MCF 10A (cell line): ENCODE data around the gene PCCA. TPM values are rescaled to one million over a fixed set of nuclear protein-coding genes. Genes with fewer than 3 reads are reported as not detected.

Source experiments
- BruUV-seq: library from RNA; stranded (reverse); fragments of 400-500 nt; replicated peaks from 2 replicates; lab custom pipeline; 2021; lab: Mats Ljungman, UMichigan
- CTCF ChIA-PET: fragments of 300-600 bp; sonication (Branson Sonifier 250); formaldehyde crosslinking; extraction: SDS; loops from one replicate; lab custom pipeline; 2021; ENCODE audit warnings: antibody characterized with exemption, inconsistent platforms; lab: Yijun Ruan, JAX
- POLR2A ChIA-PET: fragments of 300-600, 350-650 bp; sonication (Branson Sonifier 250); formaldehyde crosslinking; extraction: SDS; loops from one replicate; lab custom pipeline; 2020; ENCODE audit warnings: antibody characterized with exemption, inconsistent platforms; lab: Yijun Ruan, JAX
- DNase-seq: peaks from one replicate; pipeline ENCODE4 v3.0.0-alpha.2; 2018; ENCODE audit not compliant: unreplicated experiment
- H3K27ac Mint-ChIP-seq: one replicate; pipeline ENCODE4 v1.8.0; 2022; ENCODE audit warnings: mild to moderate bottlenecking, low read depth, mixed read lengths; ENCODE audit not compliant: unreplicated experiment
- H3K27me3 Mint-ChIP-seq: one replicate; pipeline ENCODE4 v1.8.0; 2022; ENCODE audit warnings: mixed read lengths; ENCODE audit not compliant: insufficient read depth, unreplicated experiment
- H3K36me3 Mint-ChIP-seq: one replicate; pipeline ENCODE4 v1.8.0; 2022; ENCODE audit warnings: mild to moderate bottlenecking, moderate library complexity, mixed read lengths; ENCODE audit not compliant: insufficient read depth, unreplicated experiment
- H3K4me1 Mint-ChIP-seq: one replicate; pipeline ENCODE4 v1.8.0; 2022; ENCODE audit warnings: mixed read lengths; ENCODE audit not compliant: insufficient read depth, unreplicated experiment
- H3K4me3 Mint-ChIP-seq: one replicate; pipeline ENCODE4 v1.8.0; 2022; ENCODE audit warnings: mild to moderate bottlenecking, moderate library complexity, mixed read lengths; ENCODE audit not compliant: unreplicated experiment
- H3K9me3 Mint-ChIP-seq: one replicate; pipeline ENCODE4 v1.8.0; 2022; ENCODE audit warnings: mixed read lengths; ENCODE audit not compliant: unreplicated experiment
- CTCF ChIP-seq: fragments of 200-600 bp; IDR thresholded peaks from one replicate; pipeline ENCODE4 v1.8.0; 2022; ENCODE audit warnings: antibody characterized with exemption, mild to moderate bottlenecking; ENCODE audit not compliant: unreplicated experiment
- intact Hi-C: fragments of 100-400 bp; cut with micrococcal nuclease; formaldehyde crosslinking; loops from 2 replicates; pipeline ENCODE4 v1.14.1; 2022
- total RNA-seq: library from RNA; stranded (reverse); gene quantifications from 2 replicates; pipeline ENCODE4 v1.2.3, GENCODE V29; 2022

The PCCA gene
- total RNA-seq, 1 experiment from 2014 or later = 23.4 TPM

- intact Hi-C loops = no loop called here
- no peak for DNase-seq
- Mint-ChIP-seq H3K27ac (no peak overlapping the region), H3K4me1 (no peaks in the 10 kb centered on the region), H3K4me3 (no peak overlapping the region), H3K9me3 (peaks cover 7% of the 10 kb centered on the region), H3K36me3 (peaks cover 6% of the 10 kb centered on the region), H3K27me3 (no peaks in the 10 kb centered on the region)
- CTCF ChIA-PET = interaction anchor here (0.6 kb wide), 1 partner anchor 9 kb away, joined by 4 read pairs; no protein-coding TSS in a partner anchor
- BruUV-seq = no TSS peak
- TF ChIP-seq CTCF = no peak
- POLR2A ChIA-PET = interaction anchor here (0.6 to 0.8 kb wide), 2 partner anchors 20 to 21 kb away, joined by 3 read pairs; no protein-coding TSS in a partner anchor
Observed at GRCh38 chr13:100175078-100175802, 86.3 kb downstream of the PCCA start.

GRCh38 chr13:100175803-100176182 is 86.9 kb downstream of the PCCA start:
- H3K4me3 Mint-ChIP-seq = no peak overlapping the region
- TF ChIP-seq CTCF = no peak
- no peaks in the 10 kb centered on the region for H3K4me1 Mint-ChIP-seq
- CTCF ChIA-PET = no interaction called here
- DNase-seq = no peak
- no peaks in the 10 kb centered on the region for H3K27me3 Mint-ChIP-seq
- H3K36me3 Mint-ChIP-seq = peaks cover 6% of the 10 kb centered on the region
- intact Hi-C loops = no loop called here
- POLR2A ChIA-PET = interaction anchor here (0.8 kb wide), 1 partner anchor 22 kb away, joined by 3 read pairs; no protein-coding TSS in a partner anchor
- peaks cover 7% of the 10 kb centered on the region for H3K9me3 Mint-ChIP-seq
- no peak overlapping the region for H3K27ac Mint-ChIP-seq
- no TSS peak for BruUV-seq

GRCh38 chr13:100176801-100177400 is 88.0 kb downstream of the PCCA start:
- Mint-ChIP-seq H3K36me3 (no peaks in the 10 kb centered on the region), H3K27me3 (no peaks in the 10 kb centered on the region), H3K9me3 (peaks cover 7% of the 10 kb centered on the region), H3K27ac (no peak overlapping the region), H3K4me3 (no peak overlapping the region), H3K4me1 (no peaks in the 10 kb centered on the region)
- no peak for TF ChIP-seq CTCF
- ChIA-PET CTCF (interaction anchor here (0.5 kb wide), 1 partner anchor 19 kb away, joined by 3 read pairs; no protein-coding TSS in a partner anchor), POLR2A (interaction anchor here (0.7 to 0.8 kb wide), 2 partner anchors 9 to 144 kb away, joined by 4 to 5 read pairs; no protein-coding TSS in a partner anchor)
- peak; percentile 65 for DNase-seq
- no TSS peak for BruUV-seq
- intact Hi-C loops = no loop called here

- H3K27me3 Mint-ChIP-seq = no peaks in the 10 kb centered on the region
- intact Hi-C loops = no loop called here
- no peak overlapping the region for H3K4me3 Mint-ChIP-seq
- no peaks in the 10 kb centered on the region for H3K4me1 Mint-ChIP-seq
- ChIA-PET CTCF (no interaction called here), POLR2A (no interaction called here)
- no TSS peak for BruUV-seq
- DNase-seq = no peak
- H3K27ac Mint-ChIP-seq = no peak overlapping the region
- peaks cover under 1% of the 10 kb centered on the region for H3K9me3 Mint-ChIP-seq
- TF ChIP-seq CTCF = no peak
- H3K36me3 Mint-ChIP-seq = no peaks in the 10 kb centered on the region
Observed at GRCh38 chr13:100178309-100178708, 89.4 kb downstream of the PCCA start.
